ENCODE measurements around the gene SPATA46.

SPATA46 gene

DNA sequence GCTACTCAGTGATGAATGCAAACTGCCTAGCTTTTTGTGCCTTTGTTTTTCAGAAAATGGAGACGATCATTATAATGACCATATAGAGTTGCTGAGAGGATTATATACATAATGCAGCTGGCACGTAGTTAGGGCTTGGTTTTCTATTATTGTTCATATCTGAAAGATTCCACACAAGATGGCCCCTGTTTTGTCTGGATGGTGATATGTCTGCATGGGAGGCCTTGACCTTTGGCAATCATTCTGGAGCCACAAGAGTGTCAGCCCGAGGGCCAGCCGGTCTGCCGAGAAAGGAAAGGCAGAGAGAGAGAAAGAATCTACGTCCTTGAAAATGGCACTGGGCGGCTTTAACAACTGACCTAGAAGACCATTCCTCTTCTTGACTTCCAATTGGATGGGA is 41.0 kb upstream of the SPATA46 start:
- DNase-seq (ENCODE audit: low spot score) (no peak), ATAC-seq (ENCODE audit: low read depth) (no peak)
- Histone ChIP-seq H3K9me3 (ENCODE audit: severe bottlenecking) (no peaks in the 10 kb centered on the region), H3K27ac (ENCODE audit: poor library complexity, severe bottlenecking) (no peak overlapping the region), H3K27me3 (ENCODE audit: insufficient read depth, poor library complexity, severe bottlenecking) (no peaks in the 10 kb centered on the region), H3K36me3 (ENCODE audit: low read depth) (no peaks in the 10 kb centered on the region), H3K4me1 (ENCODE audit: insufficient read depth, poor library complexity, severe bottlenecking) (peaks cover 7% of the 10 kb centered on the region), H3K4me3 (ENCODE audit: severe bottlenecking) (no peak overlapping the region)
- TF ChIP-seq CTCF (IDR thresholded peaks at IDR 0.05; ENCODE audit: poor library complexity, severe bottlenecking) = no peak

DNA sequence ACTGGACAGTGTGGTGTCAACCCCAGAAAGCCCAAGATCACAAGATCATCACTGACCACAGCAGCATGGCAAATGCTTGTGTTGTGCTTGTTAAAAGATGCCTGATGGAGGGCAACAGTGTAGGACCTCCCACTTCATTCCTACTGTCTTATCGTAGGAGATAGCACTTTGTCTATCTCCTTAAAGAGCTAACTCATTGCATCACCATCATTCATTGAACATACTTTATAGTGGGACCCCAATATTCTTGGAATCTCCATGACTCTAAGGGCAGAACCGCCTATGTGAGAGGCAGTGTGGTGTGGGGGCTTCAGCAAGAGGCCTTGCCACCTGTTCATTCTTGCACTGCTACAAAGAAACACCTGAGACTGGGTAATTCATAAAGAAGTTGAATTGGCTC is 40.3 kb upstream of the SPATA46 start:
- H3K36me3 ChIP-seq (ENCODE audit: low read depth) = no peaks in the 10 kb centered on the region
- H3K27ac ChIP-seq (ENCODE audit: poor library complexity, severe bottlenecking) = no peak overlapping the region
- no peak overlapping the region for H3K4me3 ChIP-seq (ENCODE audit: severe bottlenecking)
- DNase-seq (ENCODE audit: low spot score) = no peak
- no peak for ATAC-seq (ENCODE audit: low read depth)
- H3K27me3 ChIP-seq (ENCODE audit: insufficient read depth, poor library complexity, severe bottlenecking) = no peaks in the 10 kb centered on the region
- no peak for TF ChIP-seq CTCF (IDR thresholded peaks at IDR 0.05; ENCODE audit: poor library complexity, severe bottlenecking)
- no peaks in the 10 kb centered on the region for H3K9me3 ChIP-seq (ENCODE audit: severe bottlenecking)
- H3K4me1 ChIP-seq (ENCODE audit: insufficient read depth, poor library complexity, severe bottlenecking) = peaks cover 7% of the 10 kb centered on the region

- H3K27me3 ChIP-seq (ENCODE audit: insufficient read depth, poor library complexity, severe bottlenecking) = no peaks in the 10 kb centered on the region
- peaks cover 7% of the 10 kb centered on the region for H3K4me1 ChIP-seq (ENCODE audit: insufficient read depth, poor library complexity, severe bottlenecking)
- ATAC-seq (ENCODE audit: low read depth) (no peak), DNase-seq (ENCODE audit: low spot score) (no peak)
- no peaks in the 10 kb centered on the region for H3K36me3 ChIP-seq (ENCODE audit: low read depth)
- no peak overlapping the region for H3K27ac ChIP-seq (ENCODE audit: poor library complexity, severe bottlenecking)
- H3K9me3 ChIP-seq (ENCODE audit: severe bottlenecking) = no peaks in the 10 kb centered on the region
- TF ChIP-seq CTCF (IDR thresholded peaks at IDR 0.05; ENCODE audit: poor library complexity, severe bottlenecking) = no peak
- no peak overlapping the region for H3K4me3 ChIP-seq (ENCODE audit: severe bottlenecking)
Measured at GRCh38 chr1:162416215-162416614, 39.6 kb upstream of the SPATA46 start.

GRCh38 chr1:162412002-162412401 is 35.3 kb upstream of the SPATA46 start, which contains the start of gene SH2D1B:
Gene SH2D1B, minus strand, starts transcription at chr1:162412136. Its CDS starts 120 bp downstream, at chr1:162412016.
- TF ChIP-seq CTCF (IDR thresholded peaks at IDR 0.05; ENCODE audit: poor library complexity, severe bottlenecking) = no peak
- ATAC-seq (ENCODE audit: low read depth) = no peak

GRCh38 chr1:162407539-162407938 is 30.9 kb upstream of the SPATA46 start:
- Histone ChIP-seq H3K27me3 (ENCODE audit: insufficient read depth, poor library complexity, severe bottlenecking) (no peaks in the 10 kb centered on the region), H3K4me1 (ENCODE audit: insufficient read depth, poor library complexity, severe bottlenecking) (peaks cover 11% of the 10 kb centered on the region), H3K9me3 (ENCODE audit: severe bottlenecking) (no peaks in the 10 kb centered on the region), H3K4me3 (ENCODE audit: severe bottlenecking) (no peak overlapping the region), H3K27ac (ENCODE audit: poor library complexity, severe bottlenecking) (no peak overlapping the region), H3K36me3 (ENCODE audit: low read depth) (no peaks in the 10 kb centered on the region)
- DNase-seq (ENCODE audit: low spot score) (no peak), ATAC-seq (ENCODE audit: low read depth) (no peak)
- TF ChIP-seq CTCF (IDR thresholded peaks at IDR 0.05; ENCODE audit: poor library complexity, severe bottlenecking) = no peak

More at GRCh38 chr1:162412002-162412401, 35.3 kb upstream of the SPATA46 start, which contains the start of gene SH2D1B:
- H3K27ac ChIP-seq (ENCODE audit: poor library complexity, severe bottlenecking) = no peak within 1 kb of the TSS
- H3K4me1 ChIP-seq (ENCODE audit: insufficient read depth, poor library complexity, severe bottlenecking) = no peaks in the 10 kb centered on the region
- no peaks in the 10 kb centered on the region for H3K9me3 ChIP-seq (ENCODE audit: severe bottlenecking)
- no peak for DNase-seq (ENCODE audit: low spot score)
- no peaks in the 10 kb centered on the region for H3K36me3 ChIP-seq (ENCODE audit: low read depth)
- no peak within 1 kb of the TSS for H3K4me3 ChIP-seq (ENCODE audit: severe bottlenecking)
- no peaks in the 10 kb centered on the region for H3K27me3 ChIP-seq (ENCODE audit: insufficient read depth, poor library complexity, severe bottlenecking)
